HG03575 (cell line): ENCODE measurements around the gene TOB1.
"Not testable (repeated sequence)": the region's sequence is repeated elsewhere in the genome, so short reads cannot be mapped to it uniquely, and the experiment has no call there.

ENCODE experiments used
- ATAC-seq: cut with Tn5 transposase; IDR thresholded peaks from one replicate; pipeline ENCODE4 v1.9.1; 2021; ENCODE audit not compliant: unreplicated experiment, insufficient number of reproducible peaks, low FRiP score; ENCODE audit errors: extremely low read depth

The TOB1 gene

GRCh38 chr17:50899559-50900319 is 33.6 kb upstream of the TOB1 start:
- no peak for ATAC-seq

- ATAC-seq, result no peak
These were observed 32.9 kb upstream of the TOB1 start for GRCh38 chr17:50899005-50899460.

- no peak for ATAC-seq
These were observed 32.3 kb upstream of the TOB1 start for GRCh38 chr17:50898369-50899004.

- not testable (repeated sequence) for ATAC-seq
These were observed 28.4 kb upstream of the TOB1 start for GRCh38 chr17:50894513-50894912.

GRCh38 chr17:50893183-50893993 is 27.2 kb upstream of the TOB1 start:
- ATAC-seq, result no peak

- no peak for ATAC-seq
These were observed 26.1 kb upstream of the TOB1 start for GRCh38 chr17:50892101-50892776.

- no peak for ATAC-seq
These were observed 25.4 kb upstream of the TOB1 start for GRCh38 chr17:50891577-50891989.

- no peak for ATAC-seq
These were observed 24.7 kb upstream of the TOB1 start for GRCh38 chr17:50890675-50891516.

GRCh38 chr17:50889528-50890118 is 23.5 kb upstream of the TOB1 start:
- ATAC-seq, result no peak

- ATAC-seq, result no peak
These were observed 21.6 kb upstream of the TOB1 start for GRCh38 chr17:50887705-50888245.

GRCh38 chr17:50884439-50885311 is 18.5 kb upstream of the TOB1 start:
- ATAC-seq, result no peak

- ATAC-seq, result no peak
These were observed 17.8 kb upstream of the TOB1 start for GRCh38 chr17:50883850-50884438.

GRCh38 chr17:50882851-50883250 is 16.7 kb upstream of the TOB1 start:
- no peak for ATAC-seq

GRCh38 chr17:50881182-50881581 is 15.0 kb upstream of the TOB1 start:
- ATAC-seq, result no peak

- no peak for ATAC-seq
These were observed 12.9 kb upstream of the TOB1 start for GRCh38 chr17:50879086-50879485.

GRCh38 chr17:50877838-50878237 is 11.7 kb upstream of the TOB1 start:
- no peak for ATAC-seq

GRCh38 chr17:50877042-50877441 is 10.9 kb upstream of the TOB1 start:
- not testable (repeated sequence) for ATAC-seq
